SK-N-MC (cell line): Measurements from ENCODE around the gene UBFD1.
"Not testable (repeated sequence)": the region's sequence is repeated elsewhere in the genome, so short reads cannot be mapped to it uniquely, and the experiment has no call there.

Source experiments
- DNase-seq: peaks from one replicate; pipeline ENCODE4 v3.0.0-alpha.2; 2011; ENCODE audit warnings: low read depth, low spot score
- H3K27ac ChIP-seq: fragments of 200-600 bp; sonication (generic); 2 replicates; pipeline ENCODE4 v1.5.1; 2016; ENCODE audit warnings: mixed run types
- H3K36me3 ChIP-seq: fragments of 200-600 bp; sonication (generic); 2 replicates; pipeline ENCODE4 v1.6.1; 2017; ENCODE audit warnings: antibody characterized with exemption, low read length, mixed read lengths; ENCODE audit not compliant: insufficient read depth
- H3K4me3 ChIP-seq: fragments of 200-600 bp; sonication (generic); 2 replicates; pipeline ENCODE4 v1.5.1; 2016
- H3K9ac ChIP-seq: fragments of 200-600 bp; sonication (generic); 2 replicates; pipeline ENCODE4 v1.8.0; 2017; ENCODE audit warnings: mixed run types, mixed read lengths; ENCODE audit not compliant: insufficient read length
- H3K9me3 ChIP-seq: fragments of 200-600 bp; sonication (generic); 2 replicates; pipeline ENCODE4 v1.6.1; 2017; ENCODE audit warnings: low read depth, mild to moderate bottlenecking, antibody characterized with exemption, low read length, moderate library complexity, mixed read lengths
- EZH2 ChIP-seq: fragments of 200-600 bp; sonication (generic); IDR thresholded peaks from one replicate; pipeline ENCODE4 v1.6.1; 2017; ENCODE audit warnings: antibody characterized with exemption
- FOXP2 ChIP-seq: optimal IDR thresholded peaks from 2 replicates; pipeline ENCODE3; 2011; ENCODE audit warnings: mild to moderate bottlenecking, moderate library complexity; ENCODE audit not compliant: insufficient read depth; ENCODE audit errors: extremely low read length, control extremely low read depth
- POLR2AphosphoS5 ChIP-seq: IDR thresholded peaks from 2 replicates; pipeline ENCODE4 v1.6.1; 2012; ENCODE audit warnings: mild to moderate bottlenecking, low read depth, low read length, borderline replicate concordance

UBFD1 gene

DNA sequence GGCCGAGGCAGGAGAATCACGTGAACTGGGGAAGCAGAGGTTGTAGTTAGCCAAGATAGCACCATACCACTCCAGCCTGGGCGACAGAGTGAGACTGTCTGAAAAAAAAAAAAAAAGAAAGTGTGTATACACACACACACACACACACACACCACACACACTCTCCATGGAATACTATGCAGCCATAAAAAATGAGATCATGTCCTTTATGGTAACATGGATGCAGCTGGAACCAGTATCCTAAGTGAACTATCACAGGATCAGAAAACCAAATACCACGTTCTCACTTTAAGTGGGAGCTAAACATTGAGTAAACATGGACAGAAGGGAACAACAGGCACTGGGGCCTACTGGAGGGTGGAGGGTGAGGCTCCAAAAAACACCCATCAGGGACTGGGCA lies 21.8 kb downstream of the UBFD1 start:
- no peak overlapping the region for H3K27ac ChIP-seq
- H3K9ac ChIP-seq = no peak overlapping the region
- no peaks in the 10 kb centered on the region for H3K9me3 ChIP-seq
- peaks cover 45% of the 10 kb centered on the region for H3K36me3 ChIP-seq
- TF ChIP-seq POLR2AphosphoS5 (no peak), EZH2 (no peak), FOXP2 (no peak)
- no peak overlapping the region for H3K4me3 ChIP-seq
- no peak for DNase-seq

DNA sequence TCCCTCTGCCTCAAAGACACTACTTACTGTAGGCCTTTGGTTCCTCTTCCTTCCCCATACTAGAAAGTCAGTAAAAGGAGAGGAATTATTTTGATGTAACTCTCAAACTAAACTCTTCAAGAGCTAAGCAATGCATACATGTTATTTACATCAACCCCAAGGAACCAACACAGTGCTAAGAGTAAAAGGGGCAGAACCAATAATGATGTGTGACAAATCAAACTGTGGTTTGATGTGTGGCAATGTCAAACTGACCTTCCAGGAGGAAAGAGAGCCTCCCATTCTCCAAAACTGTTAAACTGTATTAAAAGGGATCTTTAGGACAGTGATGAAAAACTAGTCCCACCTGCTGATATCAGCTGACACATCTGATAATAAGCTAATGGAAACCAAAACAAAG lies 22.9 kb downstream of the UBFD1 start:
- Histone ChIP-seq H3K27ac (peak overlapping the region; percentile 55; the same call in 1 of the 2 replicates), H3K9me3 (no peaks in the 10 kb centered on the region), H3K36me3 (peaks cover 52% of the 10 kb centered on the region), H3K4me3 (no peak overlapping the region), H3K9ac (no peak overlapping the region)
- TF ChIP-seq EZH2 = no peak
- DNase-seq = no peak

DNA sequence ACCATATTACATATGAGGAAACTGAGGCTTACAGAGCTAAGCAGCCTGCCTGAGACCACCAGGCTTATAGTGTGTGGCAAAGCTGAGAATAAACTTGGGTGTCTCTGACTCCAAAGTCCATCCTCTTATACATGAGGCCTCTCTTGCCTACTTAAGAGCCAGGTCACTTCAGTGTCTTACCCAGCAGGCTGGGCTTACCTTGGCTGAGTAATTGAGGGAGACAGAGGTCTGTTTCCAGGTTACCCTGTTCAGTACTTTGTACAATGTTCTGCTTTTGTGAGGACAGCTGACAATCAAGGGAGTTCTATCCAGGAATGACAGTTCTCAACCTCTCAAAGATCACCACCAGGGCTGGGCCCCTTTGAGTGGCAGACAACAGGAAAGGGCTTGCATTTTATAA lies 24.2 kb downstream of the UBFD1 start:
- no peak for TF ChIP-seq EZH2
- no peak for TF ChIP-seq FOXP2
- no peak for TF ChIP-seq POLR2AphosphoS5
- H3K9ac ChIP-seq = no peak overlapping the region
- no peak overlapping the region for H3K4me3 ChIP-seq
- DNase-seq = no peak
- no peak overlapping the region for H3K27ac ChIP-seq
- H3K36me3 ChIP-seq = peaks cover 62% of the 10 kb centered on the region
- no peaks in the 10 kb centered on the region for H3K9me3 ChIP-seq

- not testable (repeated sequence) for DNase-seq, H3K4me3 ChIP-seq, H3K9ac ChIP-seq, H3K27ac ChIP-seq, H3K9me3 ChIP-seq
- H3K36me3 ChIP-seq = peaks cover 72% of the 10 kb centered on the region
Observed at GRCh38 chr16:23583271-23583670, 25.7 kb downstream of the UBFD1 start.

- H3K4me3 ChIP-seq = no peak overlapping the region
- TF ChIP-seq EZH2 = no peak
- TF ChIP-seq POLR2AphosphoS5 = no peak
- TF ChIP-seq FOXP2 = no peak
- peaks cover 73% of the 10 kb centered on the region for H3K36me3 ChIP-seq
- no peak for DNase-seq
- no peaks in the 10 kb centered on the region for H3K9me3 ChIP-seq
- no peak overlapping the region for H3K27ac ChIP-seq
- no peak overlapping the region for H3K9ac ChIP-seq
Observed at GRCh38 chr16:23584186-23585076, 26.9 kb downstream of the UBFD1 start.

DNA sequence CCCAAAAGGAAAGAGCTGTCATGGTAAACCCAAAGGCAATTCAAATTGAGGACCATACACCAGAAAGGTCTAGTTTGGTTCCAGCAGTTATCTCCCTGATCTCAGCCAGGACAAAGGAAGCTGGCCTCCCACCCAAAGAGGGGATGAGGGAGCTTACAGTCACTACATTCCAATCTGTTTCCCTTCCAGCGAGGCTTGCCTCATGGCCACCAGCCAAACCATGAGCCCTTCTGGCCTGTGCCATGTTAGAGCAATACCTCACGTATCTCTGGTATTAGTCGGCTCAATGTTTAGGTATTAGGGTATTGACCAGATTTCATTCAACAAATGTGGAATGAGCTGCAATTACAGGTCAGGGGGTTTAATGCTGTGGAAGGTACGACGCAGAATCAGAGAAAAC lies 30.2 kb downstream of the UBFD1 start:
- Histone ChIP-seq H3K4me3 (no peak overlapping the region), H3K9me3 (no peaks in the 10 kb centered on the region), H3K27ac (no peak overlapping the region), H3K36me3 (peaks cover 80% of the 10 kb centered on the region), H3K9ac (no peak overlapping the region)
- DNase-seq = no peak
- TF ChIP-seq FOXP2 = no peak
- TF ChIP-seq POLR2AphosphoS5 = no peak
- no peak for TF ChIP-seq EZH2

GRCh38 chr16:23590181-23590580 lies 32.7 kb downstream of the UBFD1 start:
- no peak for DNase-seq
- peaks cover 82% of the 10 kb centered on the region for H3K36me3 ChIP-seq
- no peak overlapping the region for H3K4me3 ChIP-seq
- no peaks in the 10 kb centered on the region for H3K9me3 ChIP-seq
- no peak overlapping the region for H3K27ac ChIP-seq
- no peak overlapping the region for H3K9ac ChIP-seq
- TF ChIP-seq FOXP2 = no peak
- no peak for TF ChIP-seq EZH2
- no peak for TF ChIP-seq POLR2AphosphoS5

GRCh38 chr16:23594186-23594585 lies 36.7 kb downstream of the UBFD1 start:
- H3K9ac ChIP-seq = no peak overlapping the region

More at GRCh38 chr16:23594186-23594585, 36.7 kb downstream of the UBFD1 start:
- Histone ChIP-seq H3K36me3 (peaks cover 47% of the 10 kb centered on the region), H3K9me3 (no peaks in the 10 kb centered on the region), H3K4me3 (0 out of 2 replicates have a peak overlapping the region, but pooled peaks have one; percentile 97), H3K27ac (no peak overlapping the region)
- TF ChIP-seq POLR2AphosphoS5 = no peak
- no peak for TF ChIP-seq EZH2
- no peak for TF ChIP-seq FOXP2
- DNase-seq = no peak
